AG09319 (cell line): ENCODE data around the gene CHMP2A.
"Not testable (repeated sequence)": the region's sequence is repeated elsewhere in the genome, so short reads cannot be mapped to it uniquely, and the experiment has no call there.

Source experiments
- DNase-seq: peaks from one replicate; pipeline ENCODE4 v3.0.0-alpha.2; 2010; ENCODE audit warnings: low read depth; ENCODE audit errors: extremely low read depth
- CTCF ChIP-seq: IDR thresholded peaks from 2 replicates; pipeline ENCODE4 v1.5.1; 2011; ENCODE audit warnings: low read depth, mild to moderate bottlenecking, inconsistent platforms, low read length, moderate library complexity

CHMP2A gene

GRCh38 chr19:58544591-58545285 is 10.2 kb downstream of the CHMP2A start:
- no peak for TF ChIP-seq CTCF

GRCh38 chr19:58543826-58544590 is 10.9 kb downstream of the CHMP2A start, which contains the start of gene TRIM28:
Gene TRIM28 (plus strand): TSS chr19:58544064. CDS start chr19:58544758, 694 bp downstream.
- no peak for TF ChIP-seq CTCF
- peak; percentile 98 for DNase-seq

More at GRCh38 chr19:58544591-58545285, 10.2 kb downstream of the CHMP2A start:
- no peak for DNase-seq

GRCh38 chr19:58542641-58543372 is 12.1 kb downstream of the CHMP2A start:
- not testable (repeated sequence) for DNase-seq

GRCh38 chr19:58539169-58539559 is 15.7 kb downstream of the CHMP2A start:
- DNase-seq = not testable (repeated sequence)

- DNase-seq = no peak
- no peak for TF ChIP-seq CTCF
Measured at GRCh38 chr19:58538257-58539168, 16.4 kb downstream of the CHMP2A start.

GRCh38 chr19:58536852-58537798 is 17.8 kb downstream of the CHMP2A start:
- TF ChIP-seq CTCF = no peak
- DNase-seq = no peak

GRCh38 chr19:58535857-58536256 is 19.0 kb downstream of the CHMP2A start:
- TF ChIP-seq CTCF = no peak
- DNase-seq = no peak
